NCI-H526 treated with DMSO at 0.1 percent for 48 hours (cell line): ENCODE results near the gene UVSSA.
"Not testable (repeated sequence)": the region's sequence is repeated elsewhere in the genome, so short reads cannot be mapped to it uniquely, and the experiment has no call there.

Source experiments
- DNase-seq: peaks from one replicate; lab custom pipeline; 2025; lab: John Stamatoyannopoulos, UW

Gene UVSSA

DNA sequence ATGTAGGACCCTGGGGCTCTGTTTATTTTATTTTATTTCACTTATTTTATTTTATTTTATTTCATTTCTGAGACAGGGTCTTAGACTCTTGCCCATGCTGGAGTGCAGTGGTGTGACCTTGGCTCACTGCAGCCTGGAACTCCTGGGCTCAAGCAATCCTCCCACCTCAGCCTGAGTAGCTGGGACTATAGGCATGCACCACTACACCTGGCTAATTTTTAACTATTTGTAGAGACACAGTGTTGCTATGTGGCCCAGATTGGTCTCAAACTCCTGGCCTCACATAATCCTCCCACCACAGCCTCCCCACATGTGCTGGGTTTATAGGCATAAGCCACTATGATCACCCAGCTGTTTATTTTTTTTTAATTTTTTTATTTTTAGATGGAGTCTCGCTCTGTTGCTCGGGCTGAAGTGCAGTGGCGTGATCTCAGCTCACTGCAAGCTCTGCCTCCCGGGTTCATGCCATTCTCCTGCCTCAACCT, 96.7 kb downstream of the UVSSA start:
- not testable (repeated sequence) for DNase-seq
